Occipital lobe (tissue), 2 donors: ENCODE data around the gene MTERF1. TPM values are rescaled to one million over a fixed set of nuclear protein-coding genes. Genes with fewer than 3 reads are reported as not detected.
"Not testable (repeated sequence)": the region's sequence is repeated elsewhere in the genome, so short reads cannot be mapped to it uniquely, and the experiment has no call there.

Experiments
- DNase-seq: peaks from one replicate; lab custom pipeline; 2025; lab: John Stamatoyannopoulos, UW
- total RNA-seq: library from RNA; depleted of rRNA; stranded (reverse); fragments of >200 nt; gene quantifications from one replicate; pipeline ENCODE4 v1.2.3, GENCODE V29; 2014

Gene MTERF1
- total RNA-seq, 1 donor from 2014 or later = 30.4 TPM

- DNase-seq = not testable (repeated sequence)
These were observed 7.1 kb upstream of the MTERF1 start for GRCh38 chr7:91887336-91888213.

GRCh38 chr7:91883676-91884362, 3.3 kb upstream of the MTERF1 start:
- DNase-seq = no peak

GRCh38 chr7:91880016-91880412, 488 bp downstream of the MTERF1 start:
- no peak for DNase-seq

GRCh38 chr7:91876391-91877133, 3.9 kb downstream of the MTERF1 start:
- no peak for DNase-seq

- no peak for DNase-seq
These were observed 4.7 kb downstream of the MTERF1 start for GRCh38 chr7:91875851-91876250.

GRCh38 chr7:91872928-91873327, 7.6 kb downstream of the MTERF1 start:
- no peak for DNase-seq

GRCh38 chr7:91872069-91872468, 8.4 kb downstream of the MTERF1 start:
- DNase-seq = no peak

- DNase-seq = no peak
These were observed 10.8 kb downstream of the MTERF1 start for GRCh38 chr7:91869661-91870060.

GRCh38 chr7:91866599-91867148, 13.8 kb downstream of the MTERF1 start:
- no peak for DNase-seq

GRCh38 chr7:91865511-91865910, 15.0 kb downstream of the MTERF1 start:
- no peak for DNase-seq

- DNase-seq = not testable (repeated sequence)
These were observed 15.9 kb downstream of the MTERF1 start for GRCh38 chr7:91864604-91865003.

GRCh38 chr7:91864070-91864469, 16.4 kb downstream of the MTERF1 start:
- no peak for DNase-seq

- DNase-seq = no peak
These were observed 28.2 kb downstream of the MTERF1 start for GRCh38 chr7:91852263-91852741.

GRCh38 chr7:91850455-91850854, 30.0 kb downstream of the MTERF1 start:
- DNase-seq = no peak

GRCh38 chr7:91847876-91848588, 32.5 kb downstream of the MTERF1 start:
- DNase-seq = no peak

- no peak for DNase-seq
These were observed 33.3 kb downstream of the MTERF1 start for GRCh38 chr7:91847231-91847630.

GRCh38 chr7:91846436-91846835, 34.1 kb downstream of the MTERF1 start:
- DNase-seq = no peak

- no peak for DNase-seq
These were observed 36.7 kb downstream of the MTERF1 start for GRCh38 chr7:91843831-91844230.

GRCh38 chr7:91838439-91838838, 42.1 kb downstream of the MTERF1 start:
- no peak for DNase-seq

- DNase-seq = no peak
These were observed 43.0 kb downstream of the MTERF1 start for GRCh38 chr7:91837397-91838070.
